ENCODE measurements around the gene SLA2.

Gene SLA2

DNA sequence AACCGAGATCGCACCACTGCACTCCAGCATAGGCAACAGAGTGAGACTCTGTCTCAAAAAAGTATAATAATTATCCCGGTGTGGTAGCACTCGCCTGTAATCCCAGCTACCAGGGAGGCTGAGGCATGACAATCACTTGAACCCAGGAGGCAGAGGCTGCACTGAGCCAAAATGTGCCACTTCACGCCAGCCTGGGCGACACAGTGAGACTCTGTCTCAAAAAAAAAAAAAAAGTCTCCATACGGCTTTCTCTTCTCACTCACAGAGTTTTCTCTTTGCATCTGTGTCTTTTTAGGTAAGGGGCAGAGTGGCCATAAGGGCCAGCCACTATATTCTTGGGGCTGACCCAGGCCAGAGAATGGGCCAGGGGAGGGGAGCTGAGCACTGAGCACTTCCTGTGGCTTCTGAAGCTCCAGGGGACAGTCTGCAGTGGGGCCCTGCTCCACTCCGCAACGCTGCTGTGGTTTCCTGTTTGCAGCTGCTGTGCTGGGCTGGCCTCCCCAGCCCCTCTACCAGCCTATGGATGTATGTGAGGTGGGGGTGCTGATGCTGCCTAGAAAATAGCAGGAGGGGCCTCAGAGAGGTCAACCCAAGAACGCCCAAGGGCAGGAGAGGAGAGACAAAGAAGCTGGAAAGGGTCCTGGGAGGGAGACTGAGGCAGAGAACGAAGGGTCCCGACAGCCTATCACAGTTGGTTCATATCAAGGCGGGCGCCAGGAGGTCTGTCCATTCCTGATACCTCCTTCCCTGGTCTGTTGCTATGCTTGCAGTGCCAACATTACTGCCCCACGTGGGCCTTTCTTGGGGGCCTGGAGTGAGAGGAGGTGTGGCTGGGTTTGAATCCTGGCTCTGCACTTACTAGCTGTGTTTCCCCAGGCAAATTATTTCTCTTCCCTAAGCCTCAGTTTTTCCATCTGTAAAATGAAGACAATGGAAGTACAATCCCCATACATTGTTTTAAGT lies 16.0 kb downstream of the SLA2 start:
- TF ChIP-seq, protein P1, sequence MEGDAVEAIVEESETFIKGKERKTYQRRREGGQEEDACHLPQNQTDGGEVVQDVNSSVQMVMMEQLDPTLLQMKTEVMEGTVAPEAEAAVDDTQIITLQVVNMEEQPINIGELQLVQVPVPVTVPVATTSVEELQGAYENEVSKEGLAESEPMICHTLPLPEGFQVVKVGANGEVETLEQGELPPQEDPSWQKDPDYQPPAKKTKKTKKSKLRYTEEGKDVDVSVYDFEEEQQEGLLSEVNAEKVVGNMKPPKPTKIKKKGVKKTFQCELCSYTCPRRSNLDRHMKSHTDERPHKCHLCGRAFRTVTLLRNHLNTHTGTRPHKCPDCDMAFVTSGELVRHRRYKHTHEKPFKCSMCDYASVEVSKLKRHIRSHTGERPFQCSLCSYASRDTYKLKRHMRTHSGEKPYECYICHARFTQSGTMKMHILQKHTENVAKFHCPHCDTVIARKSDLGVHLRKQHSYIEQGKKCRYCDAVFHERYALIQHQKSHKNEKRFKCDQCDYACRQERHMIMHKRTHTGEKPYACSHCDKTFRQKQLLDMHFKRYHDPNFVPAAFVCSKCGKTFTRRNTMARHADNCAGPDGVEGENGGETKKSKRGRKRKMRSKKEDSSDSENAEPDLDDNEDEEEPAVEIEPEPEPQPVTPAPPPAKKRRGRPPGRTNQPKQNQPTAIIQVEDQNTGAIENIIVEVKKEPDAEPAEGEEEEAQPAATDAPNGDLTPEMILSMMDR (IDR thresholded peaks at IDR 0.05; ENCODE audit: low read depth, low read length) = no peak
- H3K4me3 ChIP-seq (replicated peaks in 1 of 2; ENCODE audit: low read depth in 2 of 2, low read length in 2 of 2) = no peak overlapping the region
- DNase-seq (ENCODE audit: low read depth in 2 of 2) = no peak

DNA sequence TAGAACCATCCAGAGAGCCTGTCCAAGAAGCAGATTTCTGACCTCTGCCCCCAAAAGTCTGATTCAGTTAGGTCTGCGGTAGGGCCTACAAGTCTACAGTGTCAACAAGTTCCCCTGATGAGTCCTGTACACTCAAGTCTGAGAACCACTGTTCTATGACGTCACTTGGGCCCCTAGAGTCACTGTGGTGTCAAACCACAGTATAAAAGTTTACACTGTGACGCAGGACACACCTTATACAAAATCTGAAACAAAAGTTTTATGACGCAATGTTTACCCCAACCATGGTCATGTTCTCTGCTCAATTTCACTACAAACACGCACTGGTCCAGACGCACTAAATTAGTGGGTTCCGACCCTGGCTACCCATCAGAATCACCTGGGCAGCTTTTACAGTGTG lies 17.9 kb downstream of the SLA2 start:
- DNase-seq (ENCODE audit: low read depth in 2 of 2) = peak in 1 of 2 donors; percentile 7
- TF ChIP-seq, protein P1 (IDR thresholded peaks at IDR 0.05; ENCODE audit: low read depth, low read length) = no peak
- no peak overlapping the region for H3K4me3 ChIP-seq (replicated peaks in 1 of 2; ENCODE audit: low read depth in 2 of 2, low read length in 2 of 2)

DNA sequence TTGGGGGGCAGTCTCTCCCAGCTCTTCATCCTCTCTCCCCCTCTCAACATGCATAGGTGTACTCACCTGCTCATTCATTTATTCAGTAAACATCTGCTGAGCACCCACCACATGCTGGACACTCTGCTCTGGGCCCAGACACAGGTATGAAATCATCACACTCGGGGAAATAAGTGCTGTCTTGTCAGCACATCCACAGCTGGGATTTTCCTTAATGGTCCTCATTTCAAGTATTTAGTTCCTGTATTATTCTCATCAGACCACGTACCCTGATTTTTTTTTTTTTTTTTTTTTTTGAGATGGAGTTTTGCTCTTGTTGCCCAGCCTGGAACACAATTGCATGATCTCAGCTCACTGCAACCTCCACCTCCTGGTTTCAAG lies 21.1 kb downstream of the SLA2 start:
- no peak overlapping the region for H3K4me3 ChIP-seq (replicated peaks in 1 of 2; ENCODE audit: low read depth in 2 of 2, low read length in 2 of 2)

DNA sequence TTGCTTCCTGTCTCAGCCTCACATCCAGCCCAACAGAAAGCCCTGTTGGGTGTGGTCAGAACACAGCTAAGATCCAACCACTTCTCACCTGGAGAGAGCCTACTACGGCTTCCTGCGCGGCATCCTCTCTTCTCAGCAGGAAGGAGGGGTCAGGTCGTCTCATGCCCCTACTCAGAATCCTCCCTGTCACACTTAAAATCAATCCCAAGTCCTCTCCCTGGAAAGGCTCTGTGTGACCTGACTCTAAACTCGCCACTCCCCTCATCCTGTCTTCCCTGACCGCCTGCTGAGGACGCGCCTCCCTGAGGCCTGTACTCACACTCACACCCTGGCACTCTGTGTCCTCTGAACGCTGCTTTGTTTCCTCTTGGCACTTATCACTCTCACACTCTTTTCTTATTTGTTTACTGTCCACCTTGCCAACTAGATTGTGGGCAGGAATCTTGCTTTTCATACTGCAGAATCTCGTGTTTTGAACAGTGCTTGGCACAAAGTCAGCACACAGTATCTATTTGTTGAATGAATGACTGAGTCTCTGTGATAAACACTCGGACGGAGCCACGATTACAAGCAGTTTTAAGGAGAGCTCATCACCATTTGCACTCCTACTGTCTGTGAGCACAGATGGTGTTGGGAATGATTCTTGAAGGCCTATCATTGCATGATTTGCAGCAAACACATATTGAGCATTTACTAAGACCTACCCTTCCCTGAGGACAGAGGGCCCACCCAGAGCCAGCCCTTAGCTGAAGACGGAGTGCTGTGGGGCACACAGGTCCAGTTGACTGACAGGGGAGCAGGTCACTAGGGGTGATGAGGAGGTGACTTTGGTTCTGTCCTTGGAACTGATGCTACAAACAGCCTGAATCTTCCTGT lies 21.7 kb downstream of the SLA2 start:
- H3K4me3 ChIP-seq (replicated peaks in 1 of 2; ENCODE audit: low read depth in 2 of 2, low read length in 2 of 2) = no peak overlapping the region
- TF ChIP-seq, protein P1 (IDR thresholded peaks at IDR 0.05; ENCODE audit: low read depth, low read length) = no peak
- peak in 1 of 2 donors; percentile 30 for DNase-seq (ENCODE audit: low read depth in 2 of 2)

More for the DNA sequence above, 21.1 kb downstream of the SLA2 start:
- no peak for DNase-seq (ENCODE audit: low read depth in 2 of 2)
- TF ChIP-seq, protein P1 (IDR thresholded peaks at IDR 0.05; ENCODE audit: low read depth, low read length) = no peak

DNA sequence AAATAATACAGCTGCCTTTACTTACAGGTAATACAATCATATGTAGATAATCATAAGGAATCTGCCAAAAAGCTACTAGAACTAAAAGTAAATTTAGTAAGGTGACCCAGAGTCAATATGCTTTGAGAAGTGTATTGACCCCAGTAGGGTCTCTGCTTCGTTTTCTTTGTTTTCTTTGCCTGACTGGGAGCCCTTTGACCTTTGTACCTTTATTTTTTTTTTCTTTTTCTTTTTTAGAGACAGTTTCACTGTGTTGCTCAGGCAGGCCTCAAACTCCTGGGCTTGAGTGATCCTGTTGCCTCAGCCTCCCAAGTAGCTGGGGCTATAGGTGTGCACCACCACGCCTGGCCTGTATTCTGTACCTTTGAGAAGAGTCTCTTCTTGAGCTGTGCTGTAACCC lies 22.6 kb downstream of the SLA2 start:
- no peak for DNase-seq (ENCODE audit: low read depth in 2 of 2)
- no peak overlapping the region for H3K4me3 ChIP-seq (replicated peaks in 1 of 2; ENCODE audit: low read depth in 2 of 2, low read length in 2 of 2)
- TF ChIP-seq, protein P1 (IDR thresholded peaks at IDR 0.05; ENCODE audit: low read depth, low read length) = no peak

DNA sequence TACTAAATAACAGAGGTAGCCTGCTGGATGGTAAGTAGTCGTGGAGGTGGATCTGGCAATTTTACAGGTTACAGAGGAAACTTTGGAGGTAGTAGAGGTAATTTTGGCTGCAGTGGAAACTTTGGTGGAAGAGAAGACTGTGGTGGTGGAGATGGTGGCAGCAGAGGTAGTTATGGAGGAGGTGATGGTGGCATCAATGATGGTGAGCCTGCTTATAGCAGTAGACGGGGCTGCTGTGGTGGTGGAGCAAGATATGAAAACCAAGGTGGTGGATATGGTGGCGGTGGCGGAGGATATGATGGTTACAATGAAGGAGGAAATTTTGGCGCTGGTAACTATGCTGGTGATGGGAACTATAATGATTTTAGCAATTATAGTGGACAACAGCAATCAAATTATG lies 25.1 kb downstream of the SLA2 start:
- H3K4me3 ChIP-seq (replicated peaks in 1 of 2; ENCODE audit: low read depth in 2 of 2, low read length in 2 of 2) = no peak overlapping the region
- no peak for DNase-seq (ENCODE audit: low read depth in 2 of 2)
- TF ChIP-seq, protein P1 (IDR thresholded peaks at IDR 0.05; ENCODE audit: low read depth, low read length) = no peak
